WTC11 (cell line): ENCODE data around the gene USP2.

Source experiments
- CREB1 ChIP-seq: sonication (generic); formaldehyde crosslinking; IDR thresholded peaks from 2 replicates; pipeline ENCODE4 v1.8.0; 2023; ENCODE audit warnings: mild to moderate bottlenecking, missing genetic modification reagents
- MYBL2 ChIP-seq: sonication (generic); formaldehyde crosslinking; IDR thresholded peaks from 2 replicates; pipeline ENCODE4 v1.8.1; 2023; ENCODE audit warnings: mild to moderate bottlenecking, moderate library complexity, missing genetic modification reagents
- TF ChIP-seq, protein P1 (sequence below): sonication (generic); formaldehyde crosslinking; conservative IDR thresholded peaks from 2 replicates; pipeline ENCODE4 v1.8.1; 2022; ENCODE audit warnings: mild to moderate bottlenecking, missing genetic modification reagents
- TF ChIP-seq, protein P2 (sequence below): fragments of 200-600 bp; IDR thresholded peaks from 2 replicates; pipeline ENCODE4 v1.8.0; 2022; ENCODE audit warnings: antibody characterized with exemption

DNA sequence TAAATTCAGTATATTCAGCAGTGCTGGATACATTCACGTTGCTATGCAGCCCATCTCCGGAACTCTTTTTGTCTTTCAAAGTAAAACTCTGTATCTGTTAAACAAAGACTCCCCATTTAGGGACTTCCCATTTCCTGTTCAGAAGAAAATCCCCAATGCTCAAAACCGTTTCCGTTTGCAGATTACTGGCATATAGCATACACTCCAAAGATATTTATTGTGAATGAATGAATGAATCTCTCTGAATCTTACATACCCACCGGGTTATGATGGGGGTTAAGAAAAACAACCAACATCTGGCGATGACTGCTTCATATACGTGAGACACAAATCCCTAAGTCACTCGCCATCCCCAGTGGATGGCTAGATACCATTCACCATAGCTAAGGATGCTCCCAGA lies 39.9 kb upstream of the USP2 start:
- TF ChIP-seq, protein P1, sequence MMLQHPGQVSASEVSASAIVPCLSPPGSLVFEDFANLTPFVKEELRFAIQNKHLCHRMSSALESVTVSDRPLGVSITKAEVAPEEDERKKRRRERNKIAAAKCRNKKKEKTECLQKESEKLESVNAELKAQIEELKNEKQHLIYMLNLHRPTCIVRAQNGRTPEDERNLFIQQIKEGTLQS (CRISPR knock-in tag), result no peak
- TF ChIP-seq, protein P2, sequence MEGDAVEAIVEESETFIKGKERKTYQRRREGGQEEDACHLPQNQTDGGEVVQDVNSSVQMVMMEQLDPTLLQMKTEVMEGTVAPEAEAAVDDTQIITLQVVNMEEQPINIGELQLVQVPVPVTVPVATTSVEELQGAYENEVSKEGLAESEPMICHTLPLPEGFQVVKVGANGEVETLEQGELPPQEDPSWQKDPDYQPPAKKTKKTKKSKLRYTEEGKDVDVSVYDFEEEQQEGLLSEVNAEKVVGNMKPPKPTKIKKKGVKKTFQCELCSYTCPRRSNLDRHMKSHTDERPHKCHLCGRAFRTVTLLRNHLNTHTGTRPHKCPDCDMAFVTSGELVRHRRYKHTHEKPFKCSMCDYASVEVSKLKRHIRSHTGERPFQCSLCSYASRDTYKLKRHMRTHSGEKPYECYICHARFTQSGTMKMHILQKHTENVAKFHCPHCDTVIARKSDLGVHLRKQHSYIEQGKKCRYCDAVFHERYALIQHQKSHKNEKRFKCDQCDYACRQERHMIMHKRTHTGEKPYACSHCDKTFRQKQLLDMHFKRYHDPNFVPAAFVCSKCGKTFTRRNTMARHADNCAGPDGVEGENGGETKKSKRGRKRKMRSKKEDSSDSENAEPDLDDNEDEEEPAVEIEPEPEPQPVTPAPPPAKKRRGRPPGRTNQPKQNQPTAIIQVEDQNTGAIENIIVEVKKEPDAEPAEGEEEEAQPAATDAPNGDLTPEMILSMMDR, result no peak
- no peak for TF ChIP-seq CREB1 (CRISPR knock-in tag)
- TF ChIP-seq MYBL2 (CRISPR knock-in tag), result no peak
